BE2C (cell line): ENCODE results near the gene TMCO6.

Experiments used
- DNase-seq: peaks from one replicate; pipeline ENCODE4 v3.0.0-alpha.2; 2020
- H3K27me3 ChIP-seq: fragments of 250-450 bp; sonication (Bioruptor Pico); 2 replicates; pipeline ENCODE4 v1.5.1; 2020; ENCODE audit warnings: mild to moderate bottlenecking
- H3K36me3 ChIP-seq: fragments of 250-450 bp; sonication (Bioruptor Pico); 2 replicates; pipeline ENCODE4 v1.5.1; 2020; ENCODE audit warnings: mild to moderate bottlenecking
- H3K4me1 ChIP-seq: fragments of 250-450 bp; sonication (Bioruptor Pico); 2 replicates; pipeline ENCODE4 v1.5.1; 2020
- H3K4me3 ChIP-seq: 2 replicates; pipeline ENCODE4 v1.5.1; 2011; ENCODE audit warnings: low read depth, low read length
- H3K9me3 ChIP-seq: fragments of 250-450 bp; sonication (Bioruptor Pico); 2 replicates; pipeline ENCODE4 v1.5.1; 2020
- TF ChIP-seq, protein P1 (sequence below): IDR thresholded peaks from 2 replicates; pipeline ENCODE4 v1.5.1; 2012; ENCODE audit warnings: mild to moderate bottlenecking, low read depth, low read length

The TMCO6 gene

DNA sequence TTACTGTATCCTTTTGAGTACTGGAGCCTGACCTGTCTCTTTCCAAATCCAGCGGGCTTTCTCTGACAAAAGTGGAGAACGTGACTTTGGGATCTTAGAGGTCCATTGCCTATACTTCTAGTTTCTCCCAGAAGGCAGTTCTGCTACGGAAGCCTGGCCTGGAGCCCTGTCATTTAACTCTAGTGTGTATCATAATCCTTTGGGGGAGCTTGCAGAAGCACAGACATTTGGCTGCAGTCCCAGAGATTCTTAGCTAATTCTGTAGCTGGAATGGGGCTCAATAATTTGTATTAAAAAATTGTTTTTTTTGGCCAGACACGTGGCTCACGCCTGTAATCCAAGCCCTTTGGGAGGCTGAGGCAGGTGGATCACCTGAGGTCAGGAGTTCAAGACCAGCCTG, 55.0 kb downstream of the TMCO6 start:
- TF ChIP-seq, protein P1, sequence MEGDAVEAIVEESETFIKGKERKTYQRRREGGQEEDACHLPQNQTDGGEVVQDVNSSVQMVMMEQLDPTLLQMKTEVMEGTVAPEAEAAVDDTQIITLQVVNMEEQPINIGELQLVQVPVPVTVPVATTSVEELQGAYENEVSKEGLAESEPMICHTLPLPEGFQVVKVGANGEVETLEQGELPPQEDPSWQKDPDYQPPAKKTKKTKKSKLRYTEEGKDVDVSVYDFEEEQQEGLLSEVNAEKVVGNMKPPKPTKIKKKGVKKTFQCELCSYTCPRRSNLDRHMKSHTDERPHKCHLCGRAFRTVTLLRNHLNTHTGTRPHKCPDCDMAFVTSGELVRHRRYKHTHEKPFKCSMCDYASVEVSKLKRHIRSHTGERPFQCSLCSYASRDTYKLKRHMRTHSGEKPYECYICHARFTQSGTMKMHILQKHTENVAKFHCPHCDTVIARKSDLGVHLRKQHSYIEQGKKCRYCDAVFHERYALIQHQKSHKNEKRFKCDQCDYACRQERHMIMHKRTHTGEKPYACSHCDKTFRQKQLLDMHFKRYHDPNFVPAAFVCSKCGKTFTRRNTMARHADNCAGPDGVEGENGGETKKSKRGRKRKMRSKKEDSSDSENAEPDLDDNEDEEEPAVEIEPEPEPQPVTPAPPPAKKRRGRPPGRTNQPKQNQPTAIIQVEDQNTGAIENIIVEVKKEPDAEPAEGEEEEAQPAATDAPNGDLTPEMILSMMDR: no peak
- Histone ChIP-seq H3K36me3 (peaks cover 62% of the 10 kb centered on the region), H3K4me3 (no peak overlapping the region), H3K4me1 (no peaks in the 10 kb centered on the region; the same call in 1 of the 2 replicates), H3K27me3 (no peaks in the 10 kb centered on the region), H3K9me3 (no peaks in the 10 kb centered on the region)
- DNase-seq: no peak
